AG09319 (cell line): ENCODE data around the gene EIF3M.

Experiments used
- DNase-seq: peaks from one replicate; pipeline ENCODE4 v3.0.0-alpha.2; 2010; ENCODE audit warnings: low read depth; ENCODE audit errors: extremely low read depth
- CTCF ChIP-seq: IDR thresholded peaks from 2 replicates; pipeline ENCODE4 v1.5.1; 2011; ENCODE audit warnings: low read depth, mild to moderate bottlenecking, inconsistent platforms, low read length, moderate library complexity

The EIF3M gene

GRCh38 chr11:32562839-32563599 is 20.6 kb upstream of the EIF3M start:
- DNase-seq = no peak
- no peak for TF ChIP-seq CTCF

GRCh38 chr11:32563600-32563959 is 20.1 kb upstream of the EIF3M start:
- DNase-seq = no peak
- no peak for TF ChIP-seq CTCF

GRCh38 chr11:32566517-32566916 is 17.1 kb upstream of the EIF3M start:
- TF ChIP-seq CTCF = no peak
- no peak for DNase-seq

GRCh38 chr11:32567154-32567553 is 16.5 kb upstream of the EIF3M start:
- no peak for DNase-seq
- no peak for TF ChIP-seq CTCF

GRCh38 chr11:32569313-32569881 is 14.2 kb upstream of the EIF3M start:
- no peak for DNase-seq
- no peak for TF ChIP-seq CTCF

GRCh38 chr11:32571039-32571438 is 12.6 kb upstream of the EIF3M start:
- TF ChIP-seq CTCF = no peak
- no peak for DNase-seq

GRCh38 chr11:32573228-32573627 is 10.4 kb upstream of the EIF3M start:
- no peak for DNase-seq
- no peak for TF ChIP-seq CTCF
